K562 treated with DMSO at 1 percent for 12 hours (cell line): ENCODE results near the gene AUH. TPM values are rescaled to one million over a fixed set of nuclear protein-coding genes. Genes with fewer than 3 reads are reported as not detected.

ENCODE experiments used
- total RNA-seq: library from RNA; unstranded; fragments of 300-600 nt; gene quantifications from 2 replicates; pipeline ENCODE4 v1.2.3, GENCODE V29; 2022; ENCODE audit not compliant: insufficient read depth

The AUH gene
- total RNA-seq: 1.9 and 5.5 TPM in 2 replicates

DNA sequence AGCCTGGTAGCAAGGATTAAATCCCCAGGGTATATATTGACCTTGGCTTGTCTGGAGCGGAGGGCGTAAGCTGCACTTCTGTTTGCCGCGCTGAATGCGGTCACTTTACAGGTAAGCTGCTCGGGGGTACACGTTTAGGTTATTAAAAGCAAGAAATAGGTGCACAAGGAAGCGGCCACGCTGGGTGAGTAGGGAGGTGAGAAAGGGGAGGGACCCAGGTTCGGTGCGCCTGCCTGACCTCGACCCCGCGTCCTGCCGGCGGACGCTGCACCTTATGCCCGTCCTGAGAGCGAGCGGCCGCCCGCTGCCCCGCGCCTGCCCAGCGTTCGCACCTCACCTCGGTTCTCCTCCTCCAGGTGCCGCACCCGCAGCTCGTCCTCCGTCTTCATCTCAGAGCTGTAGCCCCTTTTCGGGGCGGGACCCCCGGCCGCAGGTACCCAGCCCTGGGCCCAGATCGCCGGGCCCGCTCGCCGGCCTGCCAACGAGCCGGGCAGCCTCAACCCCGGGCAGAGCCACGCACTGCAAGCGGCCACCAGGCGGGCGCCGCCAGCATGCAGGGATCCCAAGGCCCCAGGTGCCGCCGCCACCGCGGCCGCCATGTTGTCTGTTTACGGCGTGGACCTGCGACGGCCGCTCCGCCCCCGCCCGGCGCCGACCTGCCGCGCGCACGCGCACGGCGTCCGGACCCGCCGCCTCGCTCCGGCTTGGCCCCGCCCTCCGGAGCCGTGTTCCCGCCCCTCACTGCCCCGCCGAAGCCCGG is at the start of gene AUH:
Gene AUH, minus strand, starts transcription at position 628 of the 760 bp plus-strand sequence. Its CDS starts 29 bp downstream, at position 599.

Other genes starting within 250 kb of the AUH start
- 16.2 and 32.5 TPM in 2 replicates for gene NFIL3, start 61.9 kb upstream of the AUH start, total RNA-seq